K562 (cell line): ENCODE measurements around the gene BZW2. TPM values are rescaled to one million over a fixed set of nuclear protein-coding genes. Genes with fewer than 3 reads are reported as not detected.

Experiments used
- DNMT1 ChIP-seq: fragments of 450-650 bp; IDR thresholded peaks from 2 replicates; pipeline ENCODE4 v1.6.1; 2016; ENCODE audit warnings: antibody characterized with exemption, mild to moderate bottlenecking
- EWSR1 ChIP-seq: fragments of 450-650 bp; IDR thresholded peaks from 2 replicates; pipeline ENCODE4 v1.6.1; 2018; ENCODE audit warnings: borderline replicate concordance, mild to moderate bottlenecking, low read depth, moderate library complexity; ENCODE audit not compliant: partially characterized antibody
- FOXA1 ChIP-seq: fragments of 450-650 bp; IDR thresholded peaks from 2 replicates; pipeline ENCODE4 v1.6.1; 2016; ENCODE audit warnings: mild to moderate bottlenecking, borderline replicate concordance
- IFI16 ChIP-seq: fragments of 250-450 bp; sonication (Bioruptor Pico); IDR thresholded peaks from 2 replicates; pipeline ENCODE4 v2.1.2; 2022; ENCODE audit warnings: mild to moderate bottlenecking, inconsistent platforms
- NFYB ChIP-seq: IDR thresholded peaks from 2 replicates; pipeline ENCODE4 v1.6.1; 2011; ENCODE audit warnings: mild to moderate bottlenecking, moderate library complexity; ENCODE audit not compliant: insufficient read length; ENCODE audit errors: extremely low read depth
- RBFOX2 ChIP-seq: fragments of 200-400 bp; formaldehyde crosslinking; IDR thresholded peaks from 2 replicates; pipeline ENCODE4 v1.6.1; 2017; ENCODE audit warnings: low read depth, mild to moderate bottlenecking, low read length, moderate library complexity
- SAFB ChIP-seq: fragments of 200-400 bp; formaldehyde crosslinking; IDR thresholded peaks from 2 replicates; pipeline ENCODE4 v1.6.1; 2017; ENCODE audit warnings: low read depth, low read length, borderline replicate concordance
- TCF7L2 ChIP-seq: fragments of 150-350 bp; IDR thresholded peaks from 2 replicates; pipeline ENCODE4 v1.6.1; 2016; ENCODE audit warnings: low read depth, mild to moderate bottlenecking, low read length, moderate library complexity
- TCFL5 ChIP-seq: fragments of 250-450 bp; sonication (Bioruptor Pico); conservative IDR thresholded peaks from 2 replicates; pipeline ENCODE4 v1.6.1; 2021; ENCODE audit warnings: mild to moderate bottlenecking, moderate library complexity, matching md5 sums
- ZFX ChIP-seq: sonication (generic); formaldehyde crosslinking; IDR thresholded peaks from 2 replicates; pipeline ENCODE4 v1.8.0; 2022; ENCODE audit warnings: mild to moderate bottlenecking, missing genetic modification reagents, moderate library complexity
- ZNF583 ChIP-seq: fragments of 250-450 bp; sonication (Bioruptor Pico); IDR thresholded peaks from 2 replicates; pipeline ENCODE4 v1.4.0; 2020
- ZNF707 ChIP-seq: fragments of 250-450 bp; sonication (Bioruptor Pico); conservative IDR thresholded peaks from 2 replicates; pipeline ENCODE4 v1.8.0; 2022; ENCODE audit warnings: inconsistent platforms, mild to moderate bottlenecking, moderate library complexity
- polyA plus RNA-seq, 8 experiments: library from polyadenylated mRNA; depleted of rRNA in 4 of 8; stranded (reverse) in 5 of 8; unstranded in 3 of 8; fragments of >200 nt; fragmentation: Nextera tagmentation in 2 of 8; fragmentation: Illumina TruSeq in 1 of 8; extraction: Ambion mirVana in 2 of 8; extraction: Trizol in 1 of 8; gene quantifications; 2 replicates each; pipeline versions ENCODE4 v1.2.1 to v1.2.3, GENCODE V29; 2011 to 2014; ENCODE audit warnings: inconsistent platforms in 1 of 8, missing spikeins in 1 of 8
- total RNA-seq, 7 experiments: library from RNA; depleted of rRNA in 6 of 7; stranded (reverse); fragments of >200 nt in 6 of 7; fragmentation: Illumina TruSeq in 2 of 7; extraction: Trizol in 2 of 7; gene quantifications; 2 replicates each; pipeline versions ENCODE4 v1.2.1 to v1.2.3, GENCODE V29; 2011 to 2021; ENCODE audit warnings: low replicate concordance in 1 of 7
- TF ChIP-seq, protein P1 (sequence below): fragments of 450-650 bp; IDR thresholded peaks from 2 replicates; pipeline ENCODE4 v1.6.1; 2014; ENCODE audit warnings: low read depth, mild to moderate bottlenecking, moderate library complexity, borderline replicate concordance
- TF ChIP-seq, protein P2 (sequence below), 2 experiments: IDR thresholded peaks; 2 replicates each; pipeline ENCODE4 v1.6.1; 2011; ENCODE audit warnings: borderline replicate concordance in 1 of 2, control low read depth in 1 of 2, low read depth in 1 of 2, low read length in 1 of 2, mild to moderate bottlenecking in 1 of 2, mixed read lengths in 1 of 2, moderate library complexity in 1 of 2; ENCODE audit not compliant: insufficient read depth in 1 of 2, insufficient read length in 1 of 2, poor library complexity in 1 of 2, severe bottlenecking in 1 of 2; ENCODE audit errors: extremely low read depth in 1 of 2
- TF ChIP-seq, protein P3 (sequence below): fragments of 250-450 bp; sonication (Bioruptor Pico); IDR thresholded peaks from 2 replicates; pipeline ENCODE4 v1.5.0; 2022; ENCODE audit warnings: mild to moderate bottlenecking
- TF ChIP-seq, protein P4 (sequence below), 2 experiments: fragments of 450-650 bp in 1 of 2; sonication (generic) in 1 of 2; formaldehyde crosslinking in 1 of 2; IDR thresholded peaks in 1 of 2; conservative IDR thresholded peaks in 1 of 2; 2 replicates each; pipeline versions ENCODE4 v1.6.1 to v1.8.1; 2016 to 2023; ENCODE audit warnings: mild to moderate bottlenecking in 2 of 2, moderate library complexity in 2 of 2, inconsistent platforms in 1 of 2, missing genetic modification reagents in 1 of 2
- TF ChIP-seq, protein P5 (sequence below), 2 experiments: fragments of 450-650 bp; conservative IDR thresholded peaks; 2 replicates each; pipeline ENCODE4 v1.6.1; 2017; ENCODE audit warnings: mild to moderate bottlenecking in 2 of 2, moderate library complexity in 2 of 2
- TF ChIP-seq, protein P6 (sequence below): IDR thresholded peaks from 2 replicates; pipeline ENCODE4 v1.6.1; 2016; ENCODE audit warnings: missing genetic modification characterization, missing compliant biosample characterization

BZW2 gene
- total and polyA plus RNA-seq, 9 of the 15 experiments (the other 6 are each of a cell fraction or from before 2014, with no cell fraction given), result 140 to 316 (median 173) TPM

DNA sequence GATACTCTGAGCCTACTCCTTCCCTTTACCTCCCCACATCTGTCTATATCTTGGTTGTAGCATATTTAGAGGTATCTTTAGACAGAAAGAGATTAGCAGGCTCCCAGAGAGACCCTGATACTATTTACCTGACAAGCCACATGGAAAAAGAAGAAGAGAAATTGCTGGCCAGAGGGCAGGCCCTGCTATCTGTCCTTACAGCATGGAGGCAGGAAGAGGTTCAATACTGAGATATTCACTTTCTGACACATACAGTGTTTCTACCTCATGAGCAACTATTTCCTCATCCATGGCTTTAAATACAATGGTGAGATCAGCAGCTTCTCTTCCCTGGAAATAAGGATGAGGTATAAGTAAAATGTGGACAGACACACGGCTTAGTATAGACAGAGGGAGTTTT lies 73.7 kb downstream of the BZW2 start (continued):
- TF ChIP-seq, protein P1, sequence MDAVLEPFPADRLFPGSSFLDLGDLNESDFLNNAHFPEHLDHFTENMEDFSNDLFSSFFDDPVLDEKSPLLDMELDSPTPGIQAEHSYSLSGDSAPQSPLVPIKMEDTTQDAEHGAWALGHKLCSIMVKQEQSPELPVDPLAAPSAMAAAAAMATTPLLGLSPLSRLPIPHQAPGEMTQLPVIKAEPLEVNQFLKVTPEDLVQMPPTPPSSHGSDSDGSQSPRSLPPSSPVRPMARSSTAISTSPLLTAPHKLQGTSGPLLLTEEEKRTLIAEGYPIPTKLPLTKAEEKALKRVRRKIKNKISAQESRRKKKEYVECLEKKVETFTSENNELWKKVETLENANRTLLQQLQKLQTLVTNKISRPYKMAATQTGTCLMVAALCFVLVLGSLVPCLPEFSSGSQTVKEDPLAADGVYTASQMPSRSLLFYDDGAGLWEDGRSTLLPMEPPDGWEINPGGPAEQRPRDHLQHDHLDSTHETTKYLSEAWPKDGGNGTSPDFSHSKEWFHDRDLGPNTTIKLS, result no peak
- TF ChIP-seq RBFOX2, result 0 out of 2 replicates have a peak, but pooled peaks have one; percentile 9
- TF ChIP-seq IFI16 (CRISPR knock-in tag), result no peak
- TF ChIP-seq, protein P2, sequence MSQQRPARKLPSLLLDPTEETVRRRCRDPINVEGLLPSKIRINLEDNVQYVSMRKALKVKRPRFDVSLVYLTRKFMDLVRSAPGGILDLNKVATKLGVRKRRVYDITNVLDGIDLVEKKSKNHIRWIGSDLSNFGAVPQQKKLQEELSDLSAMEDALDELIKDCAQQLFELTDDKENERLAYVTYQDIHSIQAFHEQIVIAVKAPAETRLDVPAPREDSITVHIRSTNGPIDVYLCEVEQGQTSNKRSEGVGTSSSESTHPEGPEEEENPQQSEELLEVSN (IDR thresholded peaks at IDR 0.05; ENCODE audit: borderline replicate concordance in 1 of 2, extremely low read depth in 1 of 2, insufficient read depth in 1 of 2, insufficient read length in 1 of 2, low read depth in 1 of 2, low read length in 1 of 2, poor library complexity in 1 of 2, severe bottlenecking in 1 of 2), result no peak
- no peak for TF ChIP-seq SAFB
- TF ChIP-seq, protein P3, sequence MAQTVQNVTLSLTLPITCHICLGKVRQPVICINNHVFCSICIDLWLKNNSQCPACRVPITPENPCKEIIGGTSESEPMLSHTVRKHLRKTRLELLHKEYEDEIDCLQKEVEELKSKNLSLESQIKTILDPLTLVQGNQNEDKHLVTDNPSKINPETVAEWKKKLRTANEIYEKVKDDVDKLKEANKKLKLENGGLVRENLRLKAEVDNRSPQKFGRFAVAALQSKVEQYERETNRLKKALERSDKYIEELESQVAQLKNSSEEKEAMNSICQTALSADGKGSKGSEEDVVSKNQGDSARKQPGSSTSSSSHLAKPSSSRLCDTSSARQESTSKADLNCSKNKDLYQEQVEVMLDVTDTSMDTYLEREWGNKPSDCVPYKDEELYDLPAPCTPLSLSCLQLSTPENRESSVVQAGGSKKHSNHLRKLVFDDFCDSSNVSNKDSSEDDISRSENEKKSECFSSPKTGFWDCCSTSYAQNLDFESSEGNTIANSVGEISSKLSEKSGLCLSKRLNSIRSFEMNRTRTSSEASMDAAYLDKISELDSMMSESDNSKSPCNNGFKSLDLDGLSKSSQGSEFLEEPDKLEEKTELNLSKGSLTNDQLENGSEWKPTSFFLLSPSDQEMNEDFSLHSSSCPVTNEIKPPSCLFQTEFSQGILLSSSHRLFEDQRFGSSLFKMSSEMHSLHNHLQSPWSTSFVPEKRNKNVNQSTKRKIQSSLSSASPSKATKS (CRISPR knock-in tag), result no peak
- TF ChIP-seq ZNF707 (CRISPR knock-in tag), result no peak
- TF ChIP-seq TCF7L2, result no peak
- TF ChIP-seq, protein P4, sequence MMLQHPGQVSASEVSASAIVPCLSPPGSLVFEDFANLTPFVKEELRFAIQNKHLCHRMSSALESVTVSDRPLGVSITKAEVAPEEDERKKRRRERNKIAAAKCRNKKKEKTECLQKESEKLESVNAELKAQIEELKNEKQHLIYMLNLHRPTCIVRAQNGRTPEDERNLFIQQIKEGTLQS (IDR thresholded peaks at IDR 0.05), result peak; percentile 90
- TF ChIP-seq, protein P4 (CRISPR knock-in tag; conservative IDR thresholded peaks at IDR 0.05), result no peak
- no peak for TF ChIP-seq ZFX (CRISPR knock-in tag)
- no peak for TF ChIP-seq DNMT1
- no peak for TF ChIP-seq TCFL5 (CRISPR knock-in tag)
- no peak for TF ChIP-seq EWSR1
- TF ChIP-seq FOXA1, result no peak
- TF ChIP-seq, protein P5, sequence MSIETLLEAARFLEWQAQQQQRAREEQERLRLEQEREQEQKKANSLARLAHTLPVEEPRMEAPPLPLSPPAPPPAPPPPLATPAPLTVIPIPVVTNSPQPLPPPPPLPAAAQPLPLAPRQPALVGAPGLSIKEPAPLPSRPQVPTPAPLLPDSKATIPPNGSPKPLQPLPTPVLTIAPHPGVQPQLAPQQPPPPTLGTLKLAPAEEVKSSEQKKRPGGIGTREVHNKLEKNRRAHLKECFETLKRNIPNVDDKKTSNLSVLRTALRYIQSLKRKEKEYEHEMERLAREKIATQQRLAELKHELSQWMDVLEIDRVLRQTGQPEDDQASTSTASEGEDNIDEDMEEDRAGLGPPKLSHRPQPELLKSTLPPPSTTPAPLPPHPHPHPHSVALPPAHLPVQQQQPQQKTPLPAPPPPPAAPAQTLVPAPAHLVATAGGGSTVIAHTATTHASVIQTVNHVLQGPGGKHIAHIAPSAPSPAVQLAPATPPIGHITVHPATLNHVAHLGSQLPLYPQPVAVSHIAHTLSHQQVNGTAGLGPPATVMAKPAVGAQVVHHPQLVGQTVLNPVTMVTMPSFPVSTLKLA (conservative IDR thresholded peaks at IDR 0.05), result peak in 1 of 2 experiments; percentile 53; a peak in 1 of 4 replicates
- no peak for TF ChIP-seq NFYB
- TF ChIP-seq, protein P6, sequence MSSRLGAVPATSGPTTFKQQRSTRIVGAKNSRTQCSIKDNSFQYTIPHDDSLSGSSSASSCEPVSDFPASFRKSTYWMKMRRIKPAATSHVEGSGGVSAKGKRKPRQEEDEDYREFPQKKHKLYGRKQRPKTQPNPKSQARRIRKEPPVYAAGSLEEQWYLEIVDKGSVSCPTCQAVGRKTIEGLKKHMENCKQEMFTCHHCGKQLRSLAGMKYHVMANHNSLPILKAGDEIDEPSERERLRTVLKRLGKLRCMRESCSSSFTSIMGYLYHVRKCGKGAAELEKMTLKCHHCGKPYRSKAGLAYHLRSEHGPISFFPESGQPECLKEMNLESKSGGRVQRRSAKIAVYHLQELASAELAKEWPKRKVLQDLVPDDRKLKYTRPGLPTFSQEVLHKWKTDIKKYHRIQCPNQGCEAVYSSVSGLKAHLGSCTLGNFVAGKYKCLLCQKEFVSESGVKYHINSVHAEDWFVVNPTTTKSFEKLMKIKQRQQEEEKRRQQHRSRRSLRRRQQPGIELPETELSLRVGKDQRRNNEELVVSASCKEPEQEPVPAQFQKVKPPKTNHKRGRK, result no peak
- no peak for TF ChIP-seq ZNF583 (CRISPR knock-in tag)
